ENCODE data around the gene ATP8B4.
A peak's percentile ranks its signal among the peaks of the same experiment; 100 is the strongest.
"Not testable (repeated sequence)": the region's sequence is repeated elsewhere in the genome, so short reads cannot be mapped to it uniquely, and the experiment has no call there.

The ATP8B4 gene, protein sequence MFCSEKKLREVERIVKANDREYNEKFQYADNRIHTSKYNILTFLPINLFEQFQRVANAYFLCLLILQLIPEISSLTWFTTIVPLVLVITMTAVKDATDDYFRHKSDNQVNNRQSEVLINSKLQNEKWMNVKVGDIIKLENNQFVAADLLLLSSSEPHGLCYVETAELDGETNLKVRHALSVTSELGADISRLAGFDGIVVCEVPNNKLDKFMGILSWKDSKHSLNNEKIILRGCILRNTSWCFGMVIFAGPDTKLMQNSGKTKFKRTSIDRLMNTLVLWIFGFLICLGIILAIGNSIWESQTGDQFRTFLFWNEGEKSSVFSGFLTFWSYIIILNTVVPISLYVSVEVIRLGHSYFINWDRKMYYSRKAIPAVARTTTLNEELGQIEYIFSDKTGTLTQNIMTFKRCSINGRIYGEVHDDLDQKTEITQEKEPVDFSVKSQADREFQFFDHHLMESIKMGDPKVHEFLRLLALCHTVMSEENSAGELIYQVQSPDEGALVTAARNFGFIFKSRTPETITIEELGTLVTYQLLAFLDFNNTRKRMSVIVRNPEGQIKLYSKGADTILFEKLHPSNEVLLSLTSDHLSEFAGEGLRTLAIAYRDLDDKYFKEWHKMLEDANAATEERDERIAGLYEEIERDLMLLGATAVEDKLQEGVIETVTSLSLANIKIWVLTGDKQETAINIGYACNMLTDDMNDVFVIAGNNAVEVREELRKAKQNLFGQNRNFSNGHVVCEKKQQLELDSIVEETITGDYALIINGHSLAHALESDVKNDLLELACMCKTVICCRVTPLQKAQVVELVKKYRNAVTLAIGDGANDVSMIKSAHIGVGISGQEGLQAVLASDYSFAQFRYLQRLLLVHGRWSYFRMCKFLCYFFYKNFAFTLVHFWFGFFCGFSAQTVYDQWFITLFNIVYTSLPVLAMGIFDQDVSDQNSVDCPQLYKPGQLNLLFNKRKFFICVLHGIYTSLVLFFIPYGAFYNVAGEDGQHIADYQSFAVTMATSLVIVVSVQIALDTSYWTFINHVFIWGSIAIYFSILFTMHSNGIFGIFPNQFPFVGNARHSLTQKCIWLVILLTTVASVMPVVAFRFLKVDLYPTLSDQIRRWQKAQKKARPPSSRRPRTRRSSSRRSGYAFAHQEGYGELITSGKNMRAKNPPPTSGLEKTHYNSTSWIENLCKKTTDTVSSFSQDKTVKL

DNA sequence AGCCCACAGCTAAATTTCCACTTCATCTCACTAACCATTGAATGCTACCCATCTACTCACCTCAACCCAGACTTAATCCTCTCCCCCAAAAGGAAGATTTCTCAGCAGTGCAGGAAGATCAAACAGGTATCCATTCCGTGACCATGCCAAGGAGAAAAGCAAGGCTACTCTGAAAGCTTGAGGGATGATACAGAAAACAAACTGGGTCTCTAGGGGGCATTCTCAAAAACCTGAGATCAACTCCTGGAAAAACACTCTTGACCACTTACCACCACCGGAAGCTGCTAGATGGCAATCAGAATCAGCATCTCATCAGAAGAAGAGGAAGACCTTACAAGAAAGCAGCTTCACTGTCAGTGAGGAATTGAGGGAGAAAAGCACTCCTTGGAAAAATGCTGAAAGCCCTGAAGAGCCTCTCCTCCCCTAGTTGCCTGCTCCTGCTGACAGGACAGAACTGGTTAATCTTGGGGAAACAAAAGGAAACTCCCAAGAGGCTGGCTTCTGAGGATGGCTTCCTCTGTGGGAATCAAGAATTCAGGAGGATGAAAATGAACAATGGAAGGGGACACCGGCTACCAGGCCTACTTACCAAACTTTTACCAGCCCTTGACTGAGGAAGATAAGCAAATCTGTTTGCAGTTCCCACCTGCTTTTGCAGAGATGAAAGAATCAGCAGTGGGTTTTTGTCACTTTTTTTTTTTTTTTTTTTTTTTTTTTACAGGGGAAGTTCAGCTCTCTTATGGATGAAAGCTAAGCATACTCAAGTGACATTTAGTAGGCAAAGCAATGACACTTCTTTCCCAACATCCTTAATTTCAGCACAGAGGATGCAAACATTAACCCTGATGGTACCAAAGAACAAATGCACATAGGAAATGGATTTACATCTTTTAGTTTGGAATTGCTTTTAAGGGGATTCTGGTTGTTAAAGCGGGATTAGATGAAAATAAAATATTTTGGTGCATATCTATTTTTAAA, at the start of gene ATP8B4:
Gene ATP8B4, minus strand, starts transcription at position 171 of the 978 bp plus-strand sequence. CDS start 12,267 bp downstream, outside the sequence.
- no peak for DNase-seq

DNA sequence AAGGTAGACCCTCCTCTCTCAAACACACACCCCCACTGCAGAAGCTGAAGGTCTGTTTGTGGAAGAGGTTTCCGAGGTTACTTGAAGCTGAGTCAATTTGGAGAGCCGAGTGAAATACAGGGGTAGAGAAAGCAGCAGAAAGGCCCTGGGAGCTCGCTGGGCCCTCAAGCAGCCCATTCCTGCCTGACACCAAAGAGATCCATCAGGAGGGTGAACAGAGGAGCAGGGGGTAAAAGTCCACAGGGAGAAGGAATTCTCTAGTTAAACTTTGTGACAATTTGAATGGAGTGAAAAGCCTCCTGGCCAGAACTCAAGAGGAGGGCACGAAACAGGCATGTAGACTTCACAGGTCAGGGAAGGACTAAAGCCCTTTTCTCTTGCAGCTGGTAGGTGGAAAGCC, 49.3 kb upstream of the ATP8B4 start:
- no peak for DNase-seq

DNA sequence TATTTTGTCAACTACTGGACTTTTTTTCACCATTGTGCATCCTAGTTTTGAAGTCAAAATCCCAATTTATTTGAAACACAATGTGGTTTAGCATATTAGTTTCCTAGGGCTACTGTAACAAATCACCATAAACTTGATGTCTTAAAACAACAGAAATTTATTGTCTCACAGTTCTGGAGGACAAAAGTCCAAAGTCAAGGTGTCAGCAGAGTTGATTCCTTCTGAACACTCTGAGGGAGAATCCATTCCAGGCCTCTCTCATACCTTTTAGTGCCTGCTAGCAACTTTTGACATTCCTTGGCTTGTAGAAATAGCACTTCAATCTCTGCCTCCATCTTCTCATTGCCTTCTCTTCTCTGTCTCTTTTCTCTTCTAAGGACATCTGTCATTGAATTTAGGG, 48.1 kb upstream of the ATP8B4 start:
- DNase-seq, result no peak

DNA sequence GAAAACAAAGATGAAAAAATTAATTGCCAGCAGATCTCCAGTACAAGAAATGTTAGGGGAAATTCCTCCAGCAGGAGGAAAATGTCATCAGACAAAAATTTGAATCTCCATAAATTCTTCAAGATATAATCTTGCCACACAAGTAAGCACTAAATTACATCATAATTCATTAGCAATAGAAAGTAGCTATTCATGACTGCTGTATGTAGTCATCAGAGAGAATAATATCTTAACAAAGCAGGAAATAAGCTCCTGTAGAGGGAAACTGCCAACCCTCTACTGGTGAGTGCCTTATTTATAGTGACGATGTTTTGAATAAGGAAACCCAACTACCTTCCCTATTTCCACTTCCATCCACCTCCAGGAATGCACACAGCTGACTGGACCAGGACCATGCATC, 47.2 kb upstream of the ATP8B4 start:
- no peak for DNase-seq

- DNase-seq, result no peak
Observed at GRCh38 chr15:50164458-50164857, 45.4 kb upstream of the ATP8B4 start.

DNA sequence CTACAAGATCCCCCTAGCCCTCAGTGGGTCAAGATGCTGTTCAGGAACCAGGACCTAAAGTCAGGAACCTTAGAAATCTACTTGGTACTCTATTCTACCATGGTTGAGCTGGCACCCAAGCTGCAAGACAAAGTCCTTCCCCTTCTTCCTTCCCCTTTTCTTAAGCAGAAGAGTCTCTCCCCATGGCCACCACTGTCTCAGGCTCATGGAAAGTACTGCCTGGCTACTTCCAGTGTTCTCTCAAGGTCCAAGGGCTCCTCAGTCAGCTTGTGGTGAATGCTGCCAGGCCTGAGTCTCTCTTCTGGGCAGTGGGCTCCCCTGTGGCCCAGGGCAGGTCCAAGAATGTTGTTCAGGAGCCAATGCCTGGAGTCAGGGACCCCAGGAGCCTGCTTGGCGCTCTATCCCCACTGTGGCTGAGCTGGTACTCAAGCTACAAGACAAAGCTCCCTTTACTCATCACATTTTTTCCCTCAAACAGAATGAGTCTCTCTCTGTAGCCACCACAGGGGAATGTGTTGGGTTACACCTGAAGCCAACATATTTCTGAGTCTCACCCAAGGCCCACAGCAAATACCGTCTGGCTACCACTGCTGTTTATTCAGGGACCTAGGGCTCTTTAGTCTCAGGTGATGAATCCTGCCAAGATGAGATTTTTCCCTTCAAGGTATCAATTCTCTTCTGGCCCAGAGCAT, 44.8 kb upstream of the ATP8B4 start:
- no peak for DNase-seq

- no peak for DNase-seq
Observed at GRCh38 chr15:50162969-50163718, 44.1 kb upstream of the ATP8B4 start.

DNA sequence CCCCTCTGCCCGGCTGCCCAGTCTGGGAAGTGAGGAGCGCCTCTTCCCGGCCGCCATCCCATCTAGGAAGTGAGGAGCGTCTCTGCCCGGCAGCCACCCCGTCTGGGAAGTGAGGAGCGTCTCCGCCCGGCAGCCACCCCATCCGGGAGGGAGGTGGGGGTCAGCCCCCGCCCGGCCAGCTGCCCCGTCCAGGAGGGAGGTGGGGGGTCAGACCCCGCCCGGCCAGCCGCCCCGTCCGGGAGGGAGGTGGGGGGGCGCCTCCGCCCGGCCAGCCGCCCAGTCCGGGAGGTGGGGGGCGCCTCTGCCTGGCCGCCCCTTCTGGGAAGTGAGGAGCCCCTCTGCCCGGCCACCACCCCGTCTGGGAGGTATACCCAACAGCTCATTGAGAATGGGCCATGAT, 39.2 kb upstream of the ATP8B4 start:
- DNase-seq, result not testable (repeated sequence)

DNA sequence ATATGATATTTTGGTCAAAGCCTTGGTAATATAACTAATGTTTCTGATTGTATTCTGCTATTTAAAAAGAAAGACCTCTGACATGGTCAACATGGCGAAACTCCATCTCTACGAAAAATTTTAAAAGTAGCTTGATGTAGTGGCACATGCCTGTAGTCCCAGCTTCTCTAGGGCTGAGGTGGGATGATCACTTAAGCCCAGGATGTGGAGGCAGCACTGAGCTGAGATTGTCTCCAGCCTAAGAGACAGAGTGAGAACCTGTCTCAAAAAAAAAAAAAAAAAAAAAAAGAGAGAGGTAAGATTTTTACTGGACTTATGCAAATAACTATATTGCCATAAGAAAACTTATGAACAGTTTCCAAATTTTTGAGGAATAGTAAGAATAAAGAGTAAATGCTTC, 32.4 kb upstream of the ATP8B4 start:
- no peak for DNase-seq

GRCh38 chr15:50150851-50151250, 31.8 kb upstream of the ATP8B4 start:
- no peak for DNase-seq

DNA sequence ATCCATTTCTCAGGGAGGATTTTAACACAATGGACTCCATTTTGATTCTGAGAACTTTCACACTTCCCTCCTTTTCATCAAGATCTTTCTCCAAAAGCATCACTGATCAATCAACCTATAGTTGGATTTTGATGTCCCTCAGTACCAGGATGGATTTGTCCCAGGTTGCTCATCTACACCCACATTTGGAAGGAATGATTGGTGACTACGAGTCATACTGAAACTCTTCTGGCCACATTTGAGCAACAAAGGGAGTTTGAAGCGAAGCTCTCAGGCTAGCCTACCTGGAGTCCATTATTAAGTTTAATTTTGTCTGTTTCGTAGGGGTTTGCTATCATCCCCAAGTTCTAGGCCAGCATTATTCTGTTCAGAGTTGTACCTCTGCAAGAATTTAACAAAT, 31.3 kb upstream of the ATP8B4 start:
- no peak for DNase-seq

DNA sequence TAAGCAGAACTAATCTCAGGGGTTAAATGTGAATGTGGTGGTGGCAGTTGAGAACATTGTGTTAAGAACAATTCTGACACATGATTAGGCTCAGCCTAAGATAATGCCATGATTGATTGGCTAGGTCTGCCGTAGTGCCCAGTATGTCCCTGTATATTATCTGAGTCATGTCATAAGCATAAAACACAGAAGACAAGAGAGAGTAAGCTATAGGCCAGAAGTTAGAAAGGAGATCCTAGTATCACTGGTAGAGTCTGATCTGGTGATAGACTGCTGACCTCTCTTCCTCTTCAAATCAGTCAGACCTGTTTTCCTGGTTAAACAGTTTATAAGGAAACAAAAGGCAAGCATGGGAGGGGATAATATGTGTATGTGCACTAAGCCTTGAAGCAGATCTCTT, 30.1 kb upstream of the ATP8B4 start:
- DNase-seq, result no peak

DNA sequence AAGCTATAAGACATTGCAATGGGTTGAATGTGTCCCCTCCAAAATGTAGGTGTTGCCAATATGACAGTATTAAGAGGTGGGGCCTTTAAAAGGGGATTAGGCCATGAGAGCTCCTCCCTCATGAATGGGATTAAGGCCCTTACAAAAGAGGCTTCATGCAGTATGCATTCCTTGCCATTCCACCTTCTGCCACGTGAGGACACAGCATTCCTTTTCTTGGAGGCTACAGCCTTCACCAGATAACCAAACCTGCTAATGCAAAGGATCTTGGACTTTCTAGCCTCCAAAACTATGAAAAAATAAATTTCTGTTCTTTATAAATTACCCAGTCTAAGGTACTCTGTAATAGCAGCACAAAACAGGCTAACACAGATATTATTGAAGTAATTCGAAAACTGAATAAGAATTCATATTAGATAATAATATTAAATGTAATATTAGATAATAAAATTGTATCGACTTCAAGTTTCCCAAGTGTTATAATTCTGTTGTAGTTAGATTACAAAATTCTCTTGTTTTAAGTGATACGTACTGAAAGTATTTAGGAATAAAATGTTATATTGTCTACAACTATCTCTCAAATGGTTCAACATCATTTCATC, 29.4 kb upstream of the ATP8B4 start:
- DNase-seq, result no peak

- DNase-seq, result no peak
Observed at GRCh38 chr15:50146632-50147031, 27.6 kb upstream of the ATP8B4 start.

GRCh38 chr15:50145451-50145872, 26.4 kb upstream of the ATP8B4 start:
- DNase-seq, result peak in 1 of 2 donors; percentile 62

DNA sequence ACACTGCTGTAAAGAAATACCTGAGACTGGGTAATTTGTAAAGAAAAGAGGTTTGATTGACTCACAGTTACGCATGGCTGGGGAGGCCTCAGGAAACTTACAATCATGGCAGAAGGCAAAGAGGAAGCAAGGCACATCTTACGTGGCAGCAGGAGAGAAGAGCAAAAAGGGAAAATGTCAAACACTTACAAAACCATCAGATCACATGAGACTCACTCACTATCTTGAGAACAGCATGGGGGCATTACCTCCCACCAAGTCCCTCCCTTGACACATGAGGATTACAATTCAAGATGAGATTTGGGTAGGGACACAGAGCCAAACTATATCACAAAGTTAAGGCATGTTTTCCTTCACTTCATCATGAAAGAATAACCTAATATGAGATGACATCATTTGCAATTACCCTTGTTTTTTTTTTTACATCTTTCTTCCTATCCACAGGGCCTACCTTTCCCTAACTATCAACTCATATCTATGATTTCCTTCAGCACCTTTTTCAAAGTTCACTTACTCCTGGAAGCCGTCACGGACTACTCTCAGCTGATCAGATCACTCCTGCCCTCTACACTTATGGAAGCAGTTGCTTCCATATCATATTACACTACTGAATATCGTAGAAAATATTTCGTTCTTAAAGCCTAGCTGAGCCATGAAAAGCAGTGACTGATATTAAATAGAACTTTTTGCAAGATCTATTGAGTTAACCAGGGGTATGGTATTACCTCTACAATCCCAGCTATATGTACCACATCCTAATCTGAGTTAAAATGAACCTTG, 25.5 kb upstream of the ATP8B4 start:
- DNase-seq, result peak in 1 of 2 donors; percentile 15

DNA sequence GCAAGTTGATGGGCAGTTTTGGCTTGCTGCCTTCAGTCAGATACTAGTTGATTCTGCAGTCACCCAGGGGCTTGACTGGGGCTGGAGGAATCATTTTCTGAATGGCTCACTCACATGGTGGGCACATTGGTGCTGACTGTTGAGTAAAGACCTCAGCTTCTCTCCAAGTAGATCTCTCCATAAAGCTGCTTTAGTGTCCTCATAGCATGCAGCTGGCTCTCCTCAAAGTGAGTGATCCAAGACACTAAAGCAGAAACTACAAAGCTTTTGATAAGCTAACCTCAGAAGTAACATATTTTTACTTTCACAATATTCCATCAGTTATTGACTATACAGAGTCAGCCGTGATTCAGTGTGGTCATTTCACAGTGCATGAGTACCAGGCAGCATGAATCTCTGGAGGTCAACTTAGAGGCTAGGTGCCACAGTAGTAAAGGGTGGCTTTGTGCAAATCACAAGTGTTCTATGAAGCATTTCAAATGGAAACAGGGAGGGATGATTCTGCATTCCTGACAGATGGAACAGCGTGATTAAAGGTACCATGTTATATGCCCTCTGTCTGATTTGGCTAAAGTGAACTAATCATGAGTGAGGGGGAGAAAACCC, 24.3 kb upstream of the ATP8B4 start:
- no peak for DNase-seq

- no peak for DNase-seq
Observed at GRCh38 chr15:50141856-50142255, 22.8 kb upstream of the ATP8B4 start.

DNA sequence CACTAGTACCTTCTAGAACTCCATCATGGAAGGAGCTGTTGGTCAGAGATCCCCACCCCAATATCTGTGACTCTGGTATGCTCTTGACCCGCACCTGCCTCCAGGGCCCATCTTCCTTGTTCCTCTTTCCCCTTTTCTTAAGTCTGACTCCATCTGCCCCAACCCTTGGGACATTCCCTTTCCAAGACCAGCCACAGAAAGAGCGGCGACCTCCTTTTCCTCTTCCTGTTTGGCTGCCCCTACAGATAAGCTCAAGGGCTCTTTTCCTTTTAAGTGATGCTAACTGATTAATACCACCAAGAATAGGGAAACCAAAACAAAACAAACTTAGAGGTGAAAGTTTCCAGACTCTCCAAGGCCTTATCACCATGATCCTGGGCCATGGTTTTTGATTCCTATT, 21.9 kb upstream of the ATP8B4 start:
- no peak for DNase-seq
